Stimulated activated CD4-positive, alpha-beta T cell treated with anti-CD3 and anti-CD28 coated beads, Interleukin-2, amount 100 ng/mL, for 24 hours (primary cell): ENCODE results near the gene ZDBF2.
"Not testable (repeated sequence)": the region's sequence is repeated elsewhere in the genome, so short reads cannot be mapped to it uniquely, and the experiment has no call there.

Source experiments
- DNase-seq, 2 donors: peaks; one replicate each; pipeline ENCODE4 v3.0.0-alpha.2; 2020

ZDBF2 gene

GRCh38 chr2:206324869-206325268, 50.4 kb downstream of the ZDBF2 start:
- DNase-seq: no peak

GRCh38 chr2:206328974-206329373, 54.5 kb downstream of the ZDBF2 start:
- no peak for DNase-seq

- no peak for DNase-seq
Measured at GRCh38 chr2:206336861-206337260, 62.4 kb downstream of the ZDBF2 start.

GRCh38 chr2:206337956-206338355, 63.5 kb downstream of the ZDBF2 start:
- DNase-seq: no peak

- DNase-seq: no peak
Measured at GRCh38 chr2:206341396-206341795, 66.9 kb downstream of the ZDBF2 start.

- no peak for DNase-seq
Measured at GRCh38 chr2:206343144-206343543, 68.7 kb downstream of the ZDBF2 start.

GRCh38 chr2:206343816-206344215, 69.4 kb downstream of the ZDBF2 start:
- DNase-seq: no peak

GRCh38 chr2:206345606-206346005, 71.1 kb downstream of the ZDBF2 start:
- no peak for DNase-seq

GRCh38 chr2:206349375-206349774, 74.9 kb downstream of the ZDBF2 start:
- no peak for DNase-seq

- no peak for DNase-seq
Measured at GRCh38 chr2:206352571-206352970, 78.1 kb downstream of the ZDBF2 start.

GRCh38 chr2:206353685-206354084, 79.2 kb downstream of the ZDBF2 start:
- DNase-seq: no peak

- DNase-seq: no peak
Measured at GRCh38 chr2:206354129-206354528, 79.7 kb downstream of the ZDBF2 start.

- not testable (repeated sequence) for DNase-seq
Measured at GRCh38 chr2:206356840-206357239, 82.4 kb downstream of the ZDBF2 start.

- not testable (repeated sequence) for DNase-seq
Measured at GRCh38 chr2:206360840-206361239, 86.4 kb downstream of the ZDBF2 start.

- peak; percentile 10 to 20 for DNase-seq
Measured at GRCh38 chr2:206361407-206362045, 87.1 kb downstream of the ZDBF2 start.
